Left kidney (tissue), 2 donors: ENCODE data around the gene PPP2R5E. TPM values are rescaled to one million over a fixed set of nuclear protein-coding genes. Genes with fewer than 3 reads are reported as not detected.

Experiments used
- DNase-seq: peaks from one replicate; pipeline ENCODE4 v3.0.0-alpha.2; 2013
- polyA plus RNA-seq: library from polyadenylated mRNA; unstranded; fragments of 120-200 nt; gene quantifications from one replicate; pipeline ENCODE4 v1.2.1, GENCODE V29; 2013; ENCODE audit not compliant: insufficient read length

PPP2R5E gene
- polyA plus RNA-seq, 1 donor, result 42.6 TPM

GRCh38 chr14:63432888-63433552 lies 110.2 kb downstream of the PPP2R5E start:
- DNase-seq, result no peak

DNA sequence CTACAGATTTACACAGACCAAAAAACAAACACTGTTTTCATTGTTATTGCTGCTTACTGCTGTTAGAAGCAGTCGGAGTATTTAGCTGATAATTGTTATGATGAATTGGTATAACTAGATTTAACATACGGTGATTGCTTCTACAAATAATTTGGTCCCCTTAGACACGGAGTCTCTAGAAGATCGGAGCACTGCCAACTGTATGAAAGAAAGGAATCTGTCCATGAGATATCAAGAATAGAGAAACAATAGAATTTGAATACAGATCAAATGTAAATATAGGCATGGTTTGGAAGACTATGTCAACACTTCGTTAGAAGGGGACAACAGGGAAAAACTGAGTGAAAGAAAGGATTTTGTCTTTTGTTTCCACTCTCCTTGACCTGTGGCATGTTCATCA lies 110.9 kb downstream of the PPP2R5E start:
- DNase-seq, result no peak

DNA sequence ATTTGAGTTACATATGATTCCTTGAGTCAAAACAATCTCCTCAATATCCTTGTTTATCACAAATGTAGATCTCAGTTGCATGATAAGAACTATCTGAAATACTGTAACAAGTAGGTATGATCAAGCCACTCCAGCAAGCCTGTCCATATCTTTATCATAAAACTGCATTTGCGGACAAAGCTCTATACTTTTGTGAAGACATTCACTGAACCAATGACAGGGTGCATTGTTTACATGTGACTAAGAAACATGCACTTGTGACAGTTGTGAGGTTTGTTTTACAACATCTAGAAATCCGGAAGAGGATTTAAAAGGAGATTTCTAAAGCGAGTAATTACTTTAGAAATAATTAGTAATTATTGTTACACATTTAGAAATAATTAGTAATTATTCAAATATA lies 111.7 kb downstream of the PPP2R5E start:
- no peak for DNase-seq

DNA sequence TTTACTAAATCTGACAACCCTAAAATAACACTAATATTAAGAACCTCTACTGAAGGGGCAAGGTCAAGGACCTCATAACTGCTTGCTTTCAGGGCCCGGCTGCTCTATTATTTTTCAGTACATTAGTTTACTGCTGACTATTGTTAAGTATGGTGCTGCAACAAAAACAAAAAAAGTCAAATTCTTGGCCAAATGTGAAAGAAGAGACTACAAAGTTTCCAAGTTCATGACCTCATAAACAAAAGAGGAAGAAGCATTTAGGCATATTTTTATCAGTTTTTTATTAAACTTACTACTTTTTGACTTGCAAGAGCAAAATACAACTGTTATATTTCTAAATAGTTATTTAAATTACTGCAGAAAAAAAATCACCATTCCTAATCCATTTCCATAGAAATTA lies 114.7 kb downstream of the PPP2R5E start:
- DNase-seq, result no peak

DNA sequence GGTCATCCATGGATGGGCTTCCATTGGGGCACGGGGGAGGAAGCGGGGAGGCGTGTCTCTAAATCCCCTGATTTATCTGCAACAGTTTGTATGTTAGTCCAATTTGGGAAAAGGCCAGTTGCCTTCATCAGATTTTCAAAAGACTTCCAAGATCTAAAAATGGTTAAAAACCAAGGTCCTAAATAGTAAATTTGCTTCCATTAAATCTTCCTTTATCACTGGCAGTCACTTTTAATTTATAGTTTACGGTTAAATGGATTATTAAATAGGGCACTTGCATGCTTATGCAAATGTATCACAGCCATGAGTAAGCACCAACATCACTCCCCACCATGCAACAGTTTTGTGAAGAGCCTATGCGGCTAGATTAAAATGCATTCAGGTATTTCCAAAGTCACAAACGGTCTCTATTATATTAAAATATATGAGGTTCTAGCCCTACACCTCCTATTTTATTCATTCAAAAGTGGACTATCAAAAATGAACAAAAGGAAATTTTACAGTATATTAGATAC lies 116.3 kb downstream of the PPP2R5E start:
- DNase-seq, result no peak

DNA sequence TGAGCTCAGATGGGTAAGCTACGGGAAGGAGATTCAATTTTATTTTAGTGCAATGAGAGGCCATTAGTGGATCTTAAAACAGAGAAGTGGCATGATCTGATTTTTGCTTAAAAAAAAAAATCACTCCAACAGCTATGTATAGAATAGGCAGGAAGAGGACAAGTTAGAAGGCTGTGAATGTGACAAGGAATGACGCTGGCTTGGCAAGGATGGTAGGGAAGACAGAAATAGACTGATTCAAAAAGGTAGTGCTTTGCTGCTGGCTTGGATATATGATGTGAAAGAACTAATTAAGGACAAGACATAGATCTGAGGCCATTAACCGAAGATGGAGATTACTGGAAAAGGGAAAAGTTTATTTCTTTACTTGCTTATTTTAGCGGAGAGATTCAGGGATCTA lies 119.3 kb downstream of the PPP2R5E start:
- DNase-seq, result no peak

GRCh38 chr14:63423381-63423780 lies 119.8 kb downstream of the PPP2R5E start:
- no peak for DNase-seq

DNA sequence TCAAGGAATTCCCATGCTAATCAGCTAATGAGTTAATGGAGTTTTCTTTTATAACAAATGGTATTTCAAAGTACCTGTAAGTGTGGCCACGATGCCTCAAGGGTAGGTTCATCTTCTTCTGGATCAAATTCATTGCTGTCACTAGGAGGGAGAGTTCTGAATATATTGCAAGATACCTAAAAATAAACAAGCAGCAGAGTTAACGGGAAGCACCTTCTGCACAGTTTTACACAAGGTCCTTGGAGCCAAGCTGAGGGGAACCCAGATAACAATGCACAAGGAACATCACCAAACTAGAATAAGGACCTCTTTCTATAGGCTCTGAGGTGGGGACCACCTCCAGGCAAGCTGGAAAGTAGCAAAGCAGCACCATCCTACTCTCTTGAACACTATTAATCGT lies 121.3 kb downstream of the PPP2R5E start:
- DNase-seq, result no peak

GRCh38 chr14:63421226-63421625 lies 122.0 kb downstream of the PPP2R5E start:
- no peak for DNase-seq

DNA sequence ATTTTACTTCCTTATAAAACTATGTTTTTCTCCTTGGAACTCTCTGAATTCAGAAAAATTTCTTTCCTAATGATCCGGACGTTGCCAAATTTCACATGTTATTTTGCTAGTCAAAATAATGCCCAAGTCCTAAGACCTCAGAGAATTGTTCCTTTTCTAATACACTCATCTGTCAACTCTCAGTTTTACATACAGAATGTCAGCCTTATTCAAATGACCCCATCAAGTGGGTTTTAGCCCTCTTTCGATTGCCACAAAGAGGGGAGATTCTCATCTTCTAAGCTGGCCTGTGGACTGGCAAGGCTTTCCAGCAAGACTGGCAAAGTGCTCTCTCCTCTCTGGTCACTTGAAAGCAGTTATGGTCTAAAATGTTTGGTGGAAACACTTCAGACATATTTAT lies 125.2 kb downstream of the PPP2R5E start:
- no peak for DNase-seq

DNA sequence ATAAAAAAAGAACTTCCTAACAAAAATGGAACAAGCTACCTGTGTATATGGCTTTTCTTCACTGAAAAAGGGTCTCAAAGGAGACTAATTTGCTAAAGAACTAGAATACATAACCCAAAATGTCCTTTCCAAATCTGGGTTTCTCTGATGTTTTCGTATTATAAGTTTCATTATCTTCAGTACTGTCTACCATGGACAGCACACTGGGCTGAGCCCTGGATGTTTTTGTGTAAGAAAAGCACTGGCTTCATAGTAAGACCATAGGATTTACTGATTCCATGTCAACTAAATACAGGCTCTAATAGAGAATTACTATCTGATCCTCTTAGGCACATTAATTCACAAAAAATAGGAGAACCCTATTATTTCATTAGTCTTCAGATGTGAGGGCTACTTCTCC lies 130.2 kb downstream of the PPP2R5E start:
- no peak for DNase-seq

DNA sequence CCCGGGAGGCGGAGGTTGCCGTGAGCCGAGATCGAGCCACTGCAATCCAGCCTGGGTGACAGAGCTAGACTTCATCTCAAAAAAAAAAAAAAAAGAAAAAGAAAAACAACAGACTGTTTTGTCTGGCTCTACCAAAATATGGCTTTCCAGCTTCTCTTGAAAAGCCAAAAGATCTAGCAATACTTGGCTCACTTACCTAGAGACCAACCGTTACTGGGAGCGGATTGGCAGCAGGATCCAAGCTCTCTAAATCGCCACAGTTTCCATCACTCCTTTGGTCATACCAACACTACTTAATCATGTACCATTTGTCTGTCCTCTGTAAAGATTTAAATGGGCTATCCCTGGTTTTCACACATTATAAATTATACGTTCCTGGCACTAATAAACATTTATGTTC lies 136.8 kb downstream of the PPP2R5E start:
- DNase-seq, result no peak

DNA sequence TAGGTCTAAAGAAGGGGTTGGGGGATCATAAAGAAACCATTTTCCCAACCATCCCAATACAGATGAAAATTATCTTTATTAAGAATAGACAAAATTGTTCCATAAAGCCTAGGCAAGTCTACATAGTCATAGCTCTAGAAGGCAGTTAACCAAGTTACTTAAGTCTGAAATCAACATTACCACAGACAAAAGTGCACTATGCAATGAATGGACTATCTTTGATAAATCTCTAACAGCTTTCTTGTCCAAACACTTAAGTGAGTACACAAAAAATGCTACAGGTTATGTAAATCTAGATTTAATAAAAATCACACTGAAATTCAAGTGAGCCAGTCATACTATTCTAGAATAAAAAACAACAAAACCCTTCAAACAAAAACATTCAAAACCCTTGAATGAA lies 137.5 kb downstream of the PPP2R5E start:
- DNase-seq, result no peak

GRCh38 chr14:63404906-63405305 lies 138.3 kb downstream of the PPP2R5E start:
- no peak for DNase-seq

GRCh38 chr14:63401646-63402045 lies 141.5 kb downstream of the PPP2R5E start:
- DNase-seq, result no peak

DNA sequence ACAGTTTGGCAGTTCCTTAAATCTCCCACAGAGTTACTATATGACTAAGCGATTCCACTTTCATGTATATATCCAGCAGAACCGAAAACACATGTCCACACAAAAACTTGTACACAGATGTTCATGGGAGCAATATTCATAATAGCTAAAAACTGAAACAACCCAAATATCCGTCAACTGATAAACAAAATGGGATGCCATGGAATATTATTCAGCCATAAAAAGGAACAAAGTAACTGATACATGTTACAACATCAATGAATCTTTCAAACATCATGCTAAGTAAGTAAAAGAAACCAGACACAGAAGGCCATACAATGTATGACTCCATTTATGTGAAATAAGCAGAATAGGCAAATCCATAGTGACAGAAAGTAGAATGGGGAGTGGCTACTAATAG lies 144.2 kb downstream of the PPP2R5E start:
- DNase-seq, result no peak

GRCh38 chr14:63394841-63395240 lies 148.3 kb downstream of the PPP2R5E start:
- DNase-seq, result no peak

DNA sequence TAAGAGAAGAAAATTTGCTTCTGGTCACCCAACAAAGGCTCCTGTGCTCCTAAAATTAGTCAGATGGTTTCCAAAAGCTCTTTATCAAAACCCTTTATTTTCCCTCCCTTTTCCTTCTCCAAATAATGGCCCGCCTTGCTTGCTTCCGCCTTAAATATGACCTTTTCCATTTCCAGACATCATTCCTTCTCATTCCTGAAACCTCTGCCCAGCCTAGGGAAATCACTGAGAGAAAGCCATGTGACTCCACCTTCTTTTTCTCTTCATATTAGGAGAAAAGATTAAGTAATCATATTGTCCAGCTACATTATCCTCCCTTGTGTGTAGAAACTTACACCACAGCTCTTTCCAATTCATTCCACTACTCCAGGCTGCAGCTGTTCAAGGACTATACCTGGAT lies 148.7 kb downstream of the PPP2R5E start:
- DNase-seq, result no peak

- no peak for DNase-seq
These were observed 150.2 kb downstream of the PPP2R5E start for GRCh38 chr14:63393012-63393411.

DNA sequence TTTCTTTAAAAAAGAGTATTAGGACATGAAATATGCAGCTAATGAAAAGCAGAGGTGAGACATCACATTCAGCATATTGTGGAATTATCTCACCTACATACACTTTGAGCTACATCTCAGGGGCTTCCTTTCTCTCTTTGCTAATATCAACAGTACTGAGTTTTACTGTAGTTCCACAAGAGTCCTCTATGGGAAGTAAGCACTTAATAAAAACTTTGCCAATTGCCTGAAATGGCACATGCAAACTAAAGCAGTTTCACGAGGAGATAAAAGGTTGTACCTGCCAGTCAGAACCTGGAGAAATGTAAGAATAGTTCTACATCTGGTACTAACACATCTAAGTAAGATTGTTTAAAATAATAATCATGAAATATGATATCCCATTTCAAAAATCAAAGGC lies 150.9 kb downstream of the PPP2R5E start:
- no peak for DNase-seq

DNA sequence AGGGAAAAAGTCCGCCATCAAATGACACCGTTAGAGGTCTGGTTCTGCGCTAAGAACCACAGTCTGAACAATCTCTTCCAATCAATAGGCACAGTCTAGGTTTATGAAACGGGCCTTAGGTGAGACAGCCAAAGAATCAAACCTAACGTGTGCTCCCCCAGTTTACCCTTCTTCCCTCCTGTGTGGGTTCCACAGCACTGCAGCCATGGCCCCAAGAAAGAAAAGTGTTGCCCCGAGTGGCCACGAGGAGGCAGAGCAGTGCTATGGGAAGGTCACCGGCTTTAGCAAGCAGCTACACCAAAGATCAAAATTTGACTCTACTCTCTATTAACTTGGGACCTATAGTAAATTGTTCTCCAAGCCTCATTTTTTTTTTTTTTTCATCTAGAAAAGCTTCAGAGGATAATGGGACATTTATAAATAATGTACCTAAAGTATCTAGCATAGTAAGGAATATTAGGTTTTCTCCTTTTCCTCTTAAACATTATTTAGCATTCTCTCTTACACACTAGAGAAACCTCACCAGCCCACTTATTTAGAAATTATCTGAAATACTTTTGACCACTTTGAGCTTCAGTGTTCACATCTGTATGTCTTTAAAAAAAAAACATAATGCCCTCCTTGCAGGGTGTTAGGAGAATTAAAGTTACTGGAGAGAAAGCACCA lies 154.3 kb downstream of the PPP2R5E start:
- DNase-seq, result peak; percentile 29

- DNase-seq, result no peak
These were observed 155.5 kb downstream of the PPP2R5E start for GRCh38 chr14:63387711-63388110.

GRCh38 chr14:63383776-63384367 lies 159.3 kb downstream of the PPP2R5E start:
- no peak for DNase-seq

DNA sequence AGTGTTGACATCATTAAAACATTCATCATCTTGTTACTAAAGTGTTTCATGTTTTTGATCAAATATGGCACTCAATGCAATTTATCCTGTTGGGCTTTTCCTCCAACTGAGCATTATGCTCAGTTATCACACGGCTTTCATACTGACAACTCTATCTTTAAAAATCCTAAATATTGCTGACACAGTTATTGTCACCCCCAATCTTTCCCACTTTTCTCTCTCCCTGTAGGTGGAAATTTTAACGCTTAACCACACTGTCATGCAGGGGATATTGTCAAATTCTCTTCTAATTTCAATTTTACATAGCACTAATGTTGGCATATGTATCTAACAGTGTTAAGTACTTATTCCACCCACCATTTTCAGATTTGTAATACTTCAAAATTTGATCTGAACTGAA lies 164.7 kb downstream of the PPP2R5E start:
- DNase-seq, result no peak
